ENCODE data around the gene CNTN5.

Gene CNTN5

DNA sequence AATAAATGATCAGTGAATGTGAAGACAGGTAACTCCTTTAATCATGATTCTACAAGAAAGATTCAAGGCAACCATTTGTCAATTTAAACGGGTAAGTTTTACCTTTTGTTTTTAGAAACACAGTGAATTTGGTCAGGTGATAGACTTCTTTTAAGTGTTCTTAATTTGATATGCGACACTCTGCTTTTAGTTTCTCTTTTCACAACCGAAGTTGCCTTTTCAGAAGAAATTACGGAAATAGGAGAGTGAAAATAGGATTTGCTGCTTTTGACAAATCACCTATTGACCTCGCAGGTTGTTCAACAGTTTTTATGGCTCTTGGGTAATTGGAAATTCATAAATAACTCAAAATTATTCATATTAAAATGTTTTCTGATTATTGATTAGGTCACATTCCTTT, 142.1 kb downstream of the CNTN5 start:
- no peak for TF ChIP-seq CTCF (IDR thresholded peaks at IDR 0.05; ENCODE audit: low read depth, low read length, missing control alignments)
- no peak overlapping the region for H3K4me3 ChIP-seq (ENCODE audit: low read depth, low read length)
- no peak for DNase-seq (ENCODE audit: low read depth)

DNA sequence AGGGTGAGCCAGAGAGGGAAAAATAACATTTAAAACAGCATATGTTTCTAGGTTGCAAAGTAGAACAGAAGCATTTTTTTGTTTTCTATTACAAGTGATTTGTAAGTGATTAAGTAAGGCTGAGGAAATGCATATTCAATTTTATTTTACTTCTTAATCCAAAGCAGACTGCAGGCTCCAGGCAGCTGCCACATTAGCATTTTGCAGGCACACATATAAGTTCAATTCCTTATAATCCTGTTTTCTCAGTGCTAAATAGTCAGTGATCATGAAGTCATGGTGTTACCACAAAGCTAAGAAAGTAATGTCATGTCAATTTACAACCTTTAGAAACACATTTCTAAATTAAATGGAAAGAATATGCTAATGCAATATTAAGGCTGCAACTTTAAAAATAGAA, 149.8 kb downstream of the CNTN5 start:
- no peak for DNase-seq (ENCODE audit: low read depth)

GRCh38 chr11:99171330-99171729, 150.6 kb downstream of the CNTN5 start:
- DNase-seq (ENCODE audit: low read depth) = no peak
- no peak for TF ChIP-seq CTCF (IDR thresholded peaks at IDR 0.05; ENCODE audit: low read depth, low read length, missing control alignments)
- no peak overlapping the region for H3K4me3 ChIP-seq (ENCODE audit: low read depth, low read length)

More for the DNA sequence above, 149.8 kb downstream of the CNTN5 start:
- no peak overlapping the region for H3K4me3 ChIP-seq (ENCODE audit: low read depth, low read length)
- no peak for TF ChIP-seq CTCF (IDR thresholded peaks at IDR 0.05; ENCODE audit: low read depth, low read length, missing control alignments)

DNA sequence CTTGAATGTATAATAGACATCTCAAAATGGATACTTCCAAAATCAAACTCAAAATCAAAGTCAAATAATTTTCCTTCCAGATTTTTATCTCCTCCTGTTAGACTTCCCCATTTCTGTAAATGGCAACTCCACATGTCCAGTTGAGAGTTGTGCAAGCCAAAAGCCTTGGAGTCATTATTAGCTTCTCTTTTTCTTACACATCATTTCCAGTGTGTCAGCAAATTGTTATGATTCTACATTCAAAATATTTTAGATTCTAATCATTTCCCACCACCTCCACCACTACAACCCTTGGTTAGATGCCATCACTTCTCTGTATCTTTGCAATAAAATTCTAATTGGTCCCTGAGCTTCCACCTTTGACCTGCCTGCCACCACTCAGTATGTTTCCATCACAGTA, 155.7 kb downstream of the CNTN5 start:
- H3K4me3 ChIP-seq (ENCODE audit: low read depth, low read length) = no peak overlapping the region
- no peak for TF ChIP-seq CTCF (IDR thresholded peaks at IDR 0.05; ENCODE audit: low read depth, low read length, missing control alignments)
- DNase-seq (ENCODE audit: low read depth) = no peak

DNA sequence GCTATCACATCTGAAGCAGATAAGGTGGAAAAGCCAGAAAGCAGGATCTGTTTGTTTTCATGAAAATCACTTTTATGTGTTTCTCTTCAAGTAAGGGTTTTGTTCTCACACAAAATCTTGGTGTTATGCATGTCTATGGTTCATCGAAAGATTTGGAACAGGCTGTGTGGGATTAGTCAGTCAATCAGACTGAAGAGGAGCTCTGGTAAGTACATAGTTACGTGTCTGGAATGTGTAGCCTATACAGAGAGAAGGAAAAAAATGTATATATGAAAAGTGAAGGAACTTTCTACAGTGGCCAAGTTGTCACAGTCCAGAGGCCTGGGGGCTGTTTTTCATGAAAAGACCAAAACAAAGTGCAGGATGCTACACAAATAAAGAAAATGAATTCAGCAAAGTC, 156.7 kb downstream of the CNTN5 start:
- H3K4me3 ChIP-seq (ENCODE audit: low read depth, low read length) = no peak overlapping the region
- TF ChIP-seq CTCF (IDR thresholded peaks at IDR 0.05; ENCODE audit: low read depth, low read length, missing control alignments) = no peak
- DNase-seq (ENCODE audit: low read depth) = no peak

- TF ChIP-seq CTCF (IDR thresholded peaks at IDR 0.05; ENCODE audit: low read depth, low read length, missing control alignments) = no peak
- DNase-seq (ENCODE audit: low read depth) = no peak
- no peak overlapping the region for H3K4me3 ChIP-seq (ENCODE audit: low read depth, low read length)
Observed at GRCh38 chr11:99184146-99184545, 163.4 kb downstream of the CNTN5 start.

GRCh38 chr11:99188221-99188620, 167.5 kb downstream of the CNTN5 start:
- no peak overlapping the region for H3K4me3 ChIP-seq (ENCODE audit: low read depth, low read length)
- no peak for DNase-seq (ENCODE audit: low read depth)
- no peak for TF ChIP-seq CTCF (IDR thresholded peaks at IDR 0.05; ENCODE audit: low read depth, low read length, missing control alignments)

Measured in GM12864 (cell line).